Erythroblast (primary cell): ENCODE measurements around the gene ROBO4.

Experiments
- GATA1 ChIP-seq: IDR thresholded peaks from 2 replicates; pipeline ENCODE4 v1.6.1; 2011; ENCODE audit warnings: low read depth, mild to moderate bottlenecking, control low read depth, low read length, moderate library complexity
- POLR2A ChIP-seq: IDR thresholded peaks from 2 replicates; pipeline ENCODE4 v1.6.1; 2011; ENCODE audit warnings: mild to moderate bottlenecking, low read length

DNA sequence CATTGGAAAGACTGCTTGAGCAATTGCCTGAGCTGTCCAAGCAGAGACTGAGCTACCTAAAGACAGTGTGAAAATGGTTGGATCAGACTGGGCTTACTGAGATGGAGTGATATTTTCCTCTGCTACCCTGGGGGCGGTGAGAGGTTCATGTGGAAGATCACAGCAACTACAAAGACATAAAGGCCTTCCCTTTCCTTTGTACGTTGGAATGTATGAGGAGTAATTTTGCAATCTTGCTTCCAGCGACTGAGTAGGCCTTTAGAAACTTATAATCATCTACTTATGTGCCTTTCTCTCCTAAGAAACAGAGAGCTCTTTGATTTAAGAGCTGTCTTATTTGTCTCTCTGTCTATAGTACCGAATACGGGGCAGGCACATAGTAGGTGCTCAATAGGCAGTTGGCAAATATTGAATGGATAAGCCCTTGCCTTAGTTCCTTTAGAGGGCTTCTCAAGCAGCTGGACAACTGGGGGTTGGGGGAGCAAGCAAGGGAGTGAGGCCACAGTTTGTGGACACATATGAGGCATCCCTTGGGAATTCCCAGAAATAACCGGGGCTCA, 40.6 kb upstream of the ROBO4 start:
- TF ChIP-seq POLR2A (no peak), GATA1 (no peak)
